ENCODE data around the gene PIAS4.

Gene PIAS4

DNA sequence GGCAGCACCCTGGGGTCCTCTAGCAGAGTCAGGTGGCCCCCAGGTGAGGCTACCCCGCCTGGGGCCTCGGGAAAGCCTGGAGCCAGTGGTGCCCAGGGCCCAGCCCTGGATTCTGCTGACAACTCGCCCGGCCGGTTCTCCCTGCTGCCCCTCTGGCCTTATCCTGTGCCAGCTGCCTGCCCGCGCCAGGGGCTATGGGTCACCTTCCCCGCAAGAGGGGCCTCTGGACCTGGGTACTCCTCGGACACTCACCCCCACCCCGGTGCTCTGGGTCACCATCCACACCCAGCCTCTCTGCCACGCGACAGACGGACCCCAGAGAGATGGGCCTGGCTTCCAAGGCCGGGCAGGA lies 35.2 kb downstream of the PIAS4 start:
- DNase-seq (ENCODE audit: low spot score): no peak

DNA sequence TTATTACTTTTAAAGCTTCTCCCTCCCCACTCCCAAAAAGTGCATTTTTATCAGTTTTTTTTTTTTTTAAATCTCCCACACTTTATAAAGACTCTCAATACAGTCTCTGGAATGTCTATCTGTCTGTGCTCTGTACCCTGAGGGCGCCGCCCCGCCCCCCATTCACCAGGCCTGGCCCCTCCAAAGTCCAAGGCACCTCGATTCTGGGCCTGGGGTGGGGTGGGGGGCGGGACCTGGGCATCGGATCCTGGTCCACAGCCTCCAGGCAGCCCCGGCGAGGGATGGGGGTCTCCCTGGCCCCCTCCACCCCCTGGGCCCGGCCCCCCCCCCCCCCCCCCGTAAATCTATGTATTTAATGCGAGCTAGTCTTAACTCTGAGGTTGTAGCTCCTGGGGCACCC lies 35.9 kb downstream of the PIAS4 start:
- DNase-seq (ENCODE audit: low spot score): no peak

DNA sequence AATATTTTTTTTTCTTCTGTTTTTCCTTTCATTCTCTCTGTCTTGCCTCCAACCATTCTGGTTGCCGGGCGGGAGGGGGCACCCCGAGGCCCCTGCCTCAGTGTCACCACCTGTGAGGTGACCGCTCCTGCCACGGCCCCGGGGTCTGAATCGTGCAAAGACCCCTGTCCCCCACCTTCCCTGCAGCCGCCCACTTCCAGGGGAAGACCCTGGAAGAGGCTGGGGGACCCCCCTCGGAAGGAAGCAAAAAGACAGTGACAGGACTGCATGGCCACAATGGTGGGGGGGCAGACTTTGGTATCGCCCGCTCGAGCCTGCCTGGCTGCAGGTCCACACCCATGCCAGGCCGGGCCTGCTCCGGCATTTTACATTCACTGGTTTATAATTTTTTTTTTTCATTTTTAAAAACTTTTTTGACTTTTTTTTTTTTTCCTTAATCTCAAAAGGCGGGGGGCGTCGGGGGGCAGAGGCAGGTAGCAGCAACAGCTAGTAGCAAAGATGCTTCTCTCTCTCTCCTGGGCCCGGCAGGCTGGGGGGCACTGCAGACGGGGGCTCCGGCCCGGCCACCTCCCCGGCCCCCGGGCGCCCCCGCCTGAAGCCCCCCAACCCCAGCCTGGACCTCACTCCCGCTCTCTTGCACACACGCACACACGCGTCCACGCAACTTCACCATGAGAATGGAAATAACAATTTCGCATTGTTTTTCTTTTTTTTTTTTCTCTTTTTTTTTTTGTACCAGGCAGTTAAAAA lies 36.6 kb downstream of the PIAS4 start:
- DNase-seq (ENCODE audit: low spot score): no peak

DNA sequence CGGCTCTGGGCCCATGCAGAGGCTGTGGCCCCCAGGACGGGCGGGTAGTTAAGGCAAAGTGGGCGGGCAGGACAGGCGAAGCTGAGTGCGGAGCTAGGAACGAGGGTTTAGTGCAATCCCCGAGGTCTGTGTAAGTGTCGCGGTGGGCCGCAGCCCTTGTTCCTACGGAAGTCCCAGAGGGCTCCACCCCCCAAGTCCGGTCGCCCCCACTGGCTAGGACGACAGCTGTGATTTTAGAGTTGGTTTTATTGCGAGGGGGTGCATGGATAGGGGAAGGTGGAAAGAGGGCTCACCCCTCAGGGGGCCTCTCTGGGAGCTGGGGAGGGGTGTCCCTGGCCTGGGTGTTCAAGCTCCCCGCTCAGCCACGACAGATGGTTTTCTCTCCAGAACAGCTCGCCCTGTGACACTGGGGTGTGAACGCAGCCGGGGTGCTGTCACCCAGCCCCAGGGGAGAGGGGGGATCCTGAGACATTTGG lies 37.5 kb downstream of the PIAS4 start:
- no peak for DNase-seq (ENCODE audit: low spot score)

DNA sequence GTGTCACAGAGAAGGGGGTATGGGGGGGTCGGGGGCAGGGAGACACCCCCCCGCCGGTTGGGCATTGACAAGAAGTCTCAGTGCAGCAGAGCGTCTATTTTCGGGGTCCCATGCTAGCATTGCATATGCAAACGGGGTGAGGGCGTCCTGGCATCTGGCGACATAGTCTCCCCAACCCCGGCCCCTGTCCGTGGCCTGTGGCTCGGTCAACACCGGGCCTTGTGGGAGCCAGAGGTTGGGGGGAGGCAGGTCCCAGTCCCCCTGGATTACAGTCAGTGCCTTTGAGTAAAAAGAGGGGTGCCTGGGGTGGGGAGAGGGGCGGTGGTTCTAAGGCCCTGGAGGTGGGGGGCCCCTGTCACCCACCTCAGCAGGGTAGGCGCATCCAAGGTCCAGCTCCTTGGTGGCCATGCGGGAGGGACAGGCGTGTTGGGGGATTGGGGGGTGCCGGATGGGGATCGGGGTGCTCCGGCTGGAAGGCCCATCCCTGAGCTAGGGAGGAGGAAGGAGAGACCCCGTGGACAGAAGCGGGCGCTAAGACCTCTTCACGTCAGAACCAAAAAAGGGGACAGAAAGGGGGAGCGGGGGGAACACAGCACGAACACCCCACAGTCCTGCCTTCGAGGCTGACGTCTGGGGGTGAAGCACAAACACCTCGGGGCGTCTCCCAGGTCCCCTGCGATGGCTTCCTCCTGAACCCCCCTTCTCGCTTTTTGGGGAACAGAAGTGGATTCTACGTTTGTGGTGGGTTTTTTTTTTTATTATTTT lies 38.2 kb downstream of the PIAS4 start:
- no peak for DNase-seq (ENCODE audit: low spot score)

DNA sequence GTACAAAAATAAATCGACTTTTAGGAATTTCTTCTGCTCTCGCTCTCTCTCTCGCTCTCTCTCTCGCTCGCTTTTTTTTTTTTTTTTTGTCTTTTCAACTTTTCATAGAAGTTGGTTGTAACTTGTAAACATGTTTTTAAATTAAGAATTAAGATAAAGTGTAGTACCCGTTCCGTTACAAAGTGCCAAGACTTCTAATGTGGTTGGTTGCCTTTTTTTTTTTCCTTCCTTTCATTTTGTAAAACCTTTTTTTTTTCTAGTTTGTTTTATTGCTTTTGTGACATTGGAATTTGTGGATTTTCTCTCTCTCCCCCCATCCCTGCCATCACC lies 38.8 kb downstream of the PIAS4 start:
- no peak for DNase-seq (ENCODE audit: low spot score)

DNA sequence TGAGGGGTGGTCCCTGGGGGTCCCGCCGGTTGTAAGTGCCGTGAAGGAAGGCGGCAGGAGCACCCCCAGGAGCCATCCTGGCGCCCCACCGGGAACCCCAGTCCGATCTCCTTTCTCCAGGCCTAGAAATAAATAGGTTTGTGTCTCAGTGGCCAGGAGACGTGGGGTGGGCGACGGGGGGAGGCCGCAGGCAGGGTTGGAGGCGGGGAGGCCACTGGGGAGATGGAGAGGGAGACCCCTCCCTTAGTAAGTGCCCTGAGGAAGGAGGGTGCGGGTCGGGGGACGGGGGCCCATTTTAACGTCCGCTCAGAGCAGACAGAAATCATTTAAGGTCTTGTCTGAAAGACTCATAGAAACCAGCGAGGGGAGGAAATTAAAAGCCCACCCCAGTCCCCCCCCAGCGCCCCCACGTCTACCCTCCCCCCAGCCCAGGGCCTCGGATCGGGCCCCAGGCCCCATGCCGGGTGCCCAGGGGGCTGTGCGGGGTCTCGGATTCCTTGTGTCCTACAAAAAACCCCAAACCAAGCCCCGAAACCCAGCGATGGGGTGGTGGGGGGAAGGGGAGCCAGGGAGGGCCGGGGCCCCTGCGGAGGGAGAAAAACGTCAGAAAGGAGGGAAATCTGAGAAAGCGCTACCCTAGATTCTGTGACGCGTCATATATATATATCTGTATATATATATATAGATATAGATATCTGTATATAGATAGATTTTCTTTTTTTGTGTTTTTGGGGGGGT lies 39.6 kb downstream of the PIAS4 start:
- no peak for DNase-seq (ENCODE audit: low spot score)

DNA sequence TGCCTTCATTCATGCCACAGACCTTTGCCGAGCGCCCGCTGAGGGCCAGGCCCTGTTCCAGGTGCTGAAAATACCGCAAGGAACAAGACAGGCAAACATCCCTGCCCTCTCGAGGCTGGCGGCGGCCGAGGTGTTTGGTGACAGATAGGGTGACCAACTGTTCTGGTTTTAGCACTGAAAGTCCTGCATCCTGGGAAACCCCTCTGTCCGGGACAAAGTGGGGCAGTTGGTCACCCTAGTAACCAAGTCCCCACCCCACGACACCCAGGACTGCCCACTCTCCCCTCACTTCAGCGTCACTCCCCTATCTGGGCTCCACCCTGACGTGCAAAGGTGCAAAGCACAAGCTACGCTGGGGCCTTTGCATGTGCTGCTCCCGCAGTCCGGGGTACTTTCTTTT lies 41.9 kb downstream of the PIAS4 start:
- no peak for DNase-seq (ENCODE audit: low spot score)

DNA sequence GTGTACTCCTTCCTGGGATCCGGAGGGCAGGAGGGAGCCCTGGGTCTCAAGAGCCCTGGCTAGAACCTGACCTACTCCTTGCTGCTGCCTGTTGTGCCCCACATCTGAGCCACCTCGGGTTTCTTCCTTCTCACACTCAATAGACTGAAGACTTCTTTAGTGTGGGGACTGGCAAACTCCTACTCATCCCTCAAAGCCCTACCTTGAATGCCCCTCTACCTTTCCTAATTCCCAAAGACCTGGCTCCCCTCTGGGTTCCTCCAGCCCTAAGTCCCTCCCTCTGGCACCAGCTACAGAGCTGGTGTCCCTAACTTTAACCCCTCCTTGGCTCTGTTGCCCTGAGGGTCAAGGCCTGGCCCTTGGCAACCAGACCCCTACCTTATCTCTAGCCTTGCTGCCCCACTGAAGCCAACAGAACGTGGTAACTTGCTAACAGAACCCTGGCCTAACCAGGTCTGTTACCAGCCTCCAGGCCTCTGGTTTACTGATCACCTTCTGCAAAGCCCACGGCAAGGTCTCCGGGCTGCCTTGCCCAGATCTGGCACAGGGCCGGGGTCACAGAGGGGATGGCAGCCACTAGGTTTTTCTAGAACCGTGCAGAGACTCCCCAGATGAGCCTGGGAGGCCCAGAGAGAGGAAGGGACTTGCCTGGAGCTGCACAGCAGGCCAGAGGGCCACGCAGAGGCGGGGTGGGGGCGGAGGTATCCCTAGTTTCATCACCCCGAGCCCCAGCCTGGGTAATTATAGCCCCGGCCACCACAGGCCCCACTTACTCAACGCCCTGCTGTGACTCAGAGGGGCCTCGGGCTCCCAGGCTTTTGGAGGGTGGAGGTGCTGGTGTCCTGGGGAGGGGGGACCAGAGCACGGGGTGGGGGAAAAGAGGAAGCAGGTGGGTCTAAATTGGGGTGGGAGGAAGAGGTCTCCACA lies 43.9 kb downstream of the PIAS4 start:
- peak; percentile 69 for DNase-seq (ENCODE audit: low spot score)

DNA sequence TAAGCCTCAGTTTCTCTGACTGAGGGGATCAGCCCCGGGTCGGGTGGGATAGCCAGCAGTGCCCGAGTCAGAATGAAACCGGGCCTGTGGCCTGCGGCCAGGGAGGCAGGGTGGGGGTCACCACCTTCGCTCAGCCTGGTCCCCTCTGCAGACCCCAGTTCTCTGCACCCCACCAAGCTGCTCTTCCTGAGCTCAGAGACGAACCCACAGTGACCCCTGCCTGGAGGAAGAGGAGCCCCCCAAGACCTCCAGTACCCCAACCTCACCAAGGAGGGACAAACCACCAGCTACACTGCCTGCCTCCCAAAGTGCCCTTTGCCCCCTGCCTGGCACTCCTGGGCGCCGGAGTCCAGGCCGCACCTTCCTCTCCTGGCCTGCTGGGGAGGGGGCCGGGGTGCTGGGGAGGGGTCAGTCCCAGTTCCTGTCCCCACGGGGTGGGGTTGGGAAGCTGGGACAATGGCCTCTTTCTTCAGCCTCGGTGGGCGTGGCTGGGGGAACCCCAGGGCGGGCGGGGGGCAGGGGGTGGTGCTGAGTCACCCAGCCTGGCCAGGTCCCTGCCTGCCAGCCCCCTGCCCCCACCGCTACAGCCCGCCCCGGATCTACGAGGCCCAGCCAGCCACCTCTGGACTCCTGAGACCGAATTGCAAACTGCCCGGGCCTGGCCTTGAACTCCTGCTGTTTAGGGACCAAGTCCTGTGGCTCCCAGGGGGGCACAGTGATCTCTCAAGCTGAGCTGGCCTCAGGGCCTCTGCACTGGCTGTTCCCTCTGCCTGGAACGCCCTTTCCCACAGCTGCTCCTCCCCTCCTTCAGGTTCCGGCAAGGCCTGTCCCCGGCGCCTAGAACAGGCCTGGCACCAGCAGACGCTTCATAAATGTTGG lies 44.8 kb downstream of the PIAS4 start:
- peak; percentile 86 for DNase-seq (ENCODE audit: low spot score)

DNA sequence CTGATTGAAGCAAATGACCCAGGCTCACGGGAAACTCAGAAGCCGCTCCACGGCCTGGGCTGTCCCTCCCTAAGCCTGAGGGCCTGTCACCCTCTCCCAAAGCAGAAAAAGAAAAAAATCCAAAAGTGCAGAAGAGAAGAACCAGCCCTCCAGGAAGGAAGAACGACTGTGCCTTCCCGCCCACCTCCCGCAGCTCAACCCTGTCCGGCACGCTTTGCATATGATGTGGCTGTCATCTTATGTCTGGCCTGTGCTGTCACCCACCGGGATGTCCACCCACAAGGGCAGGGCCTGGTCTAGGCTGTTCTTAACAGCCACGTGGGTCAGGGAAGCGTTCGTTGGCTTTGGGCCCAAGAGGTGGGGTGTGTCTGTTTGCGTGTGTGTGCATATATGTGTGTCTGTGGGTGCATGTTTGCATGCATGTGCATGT lies 45.5 kb downstream of the PIAS4 start:
- DNase-seq (ENCODE audit: low spot score): peak; percentile 72

DNA sequence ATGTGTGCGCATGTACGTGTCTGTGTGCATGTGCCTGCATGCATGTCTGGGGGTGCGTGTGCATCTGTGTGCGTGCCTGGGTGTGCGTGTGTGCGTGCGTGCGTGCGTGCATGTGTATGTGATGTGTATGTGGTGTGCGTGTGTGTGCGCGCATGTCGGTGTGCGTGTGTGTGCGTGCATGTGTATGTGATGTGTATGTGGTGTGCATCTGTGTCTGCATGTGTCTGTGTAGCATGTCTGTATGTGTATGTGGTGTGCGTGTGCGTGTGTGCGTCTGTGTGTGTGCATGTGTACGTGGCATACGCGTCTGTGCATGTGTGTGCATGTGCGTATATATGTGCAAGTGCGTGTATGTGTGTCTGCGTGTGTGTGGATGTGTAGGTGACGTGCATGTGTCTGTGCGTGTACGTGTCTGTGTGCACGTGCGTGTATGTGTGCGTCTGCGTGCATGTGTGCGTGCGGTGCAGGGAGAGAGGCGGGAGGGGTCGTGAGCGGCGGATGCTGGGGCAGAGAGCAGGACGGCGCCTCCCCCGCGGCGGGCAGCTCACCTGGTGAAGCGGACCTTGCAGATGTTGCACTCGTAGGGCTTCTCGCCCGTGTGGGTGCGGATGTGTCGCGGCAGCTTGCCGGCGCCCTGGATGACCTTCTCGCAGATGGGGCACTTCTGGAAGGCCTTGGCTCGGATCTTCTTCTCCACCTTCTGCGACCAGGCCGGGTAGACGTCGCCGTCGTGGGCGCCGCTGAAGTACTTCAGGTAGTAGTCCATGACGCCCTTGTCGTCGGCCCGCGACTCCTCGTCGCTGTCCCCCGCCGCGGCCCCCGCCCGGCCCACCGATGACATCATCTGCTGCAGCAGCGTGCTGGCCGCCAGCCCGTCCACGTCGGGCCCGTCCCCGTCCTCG lies 46.1 kb downstream of the PIAS4 start:
- no peak for DNase-seq (ENCODE audit: low spot score)

DNA sequence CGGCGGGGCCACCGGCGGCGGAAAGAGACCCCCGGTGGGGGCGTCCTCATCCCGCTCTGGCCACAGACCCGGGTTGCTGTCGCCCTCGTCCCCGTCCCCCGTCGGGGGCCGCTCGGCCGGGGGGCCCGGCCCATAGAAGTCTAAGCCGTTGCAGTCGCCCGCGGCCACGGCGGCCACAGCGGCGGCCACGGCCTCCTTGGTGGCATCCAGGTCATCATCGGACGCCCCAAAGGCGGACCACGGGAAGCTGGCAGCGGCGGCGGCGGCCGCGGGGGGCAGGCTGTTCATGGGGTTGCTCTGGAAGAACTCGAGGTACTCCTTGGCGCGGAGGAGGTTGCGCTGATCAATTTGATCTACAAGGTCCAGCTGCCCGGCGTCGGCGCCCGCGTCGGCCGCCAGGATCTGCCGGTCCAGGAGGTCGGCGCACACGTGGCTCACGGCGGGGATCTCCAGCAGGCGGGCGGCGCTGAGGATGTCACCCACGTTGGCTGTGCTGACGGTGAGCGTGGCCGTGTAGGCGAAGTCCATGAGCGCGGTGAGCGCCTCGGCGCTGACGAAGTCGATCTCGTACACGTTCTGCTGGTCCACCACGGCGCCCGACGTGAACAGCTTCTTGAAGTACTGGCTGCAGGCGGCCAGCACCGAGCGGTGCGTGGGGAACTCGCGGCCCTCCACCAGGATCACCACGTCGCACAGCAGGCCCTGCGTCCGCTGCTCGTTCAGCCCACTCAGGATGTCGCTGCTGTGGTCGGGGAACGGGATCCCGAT lies 47.1 kb downstream of the PIAS4 start:
- DNase-seq (ENCODE audit: low spot score): no peak

DNA sequence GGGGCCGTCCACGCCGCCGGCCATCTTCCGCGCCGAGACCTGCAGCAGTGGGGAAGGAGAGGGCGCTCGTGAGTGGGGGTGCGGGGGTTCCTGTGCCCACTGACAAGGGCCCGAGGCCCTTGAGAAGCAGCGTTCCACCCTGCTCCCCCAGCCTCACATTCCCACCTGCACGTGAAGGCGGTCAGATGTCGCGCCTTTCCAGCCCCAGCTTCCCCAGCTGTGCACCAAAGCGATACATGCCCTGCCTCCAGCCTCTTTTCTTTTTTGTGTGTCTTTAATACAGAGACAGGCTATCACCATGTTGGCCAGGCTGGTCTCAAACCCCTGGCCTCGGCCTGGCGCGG lies 47.6 kb downstream of the PIAS4 start:
- DNase-seq (ENCODE audit: low spot score): no peak

DNA sequence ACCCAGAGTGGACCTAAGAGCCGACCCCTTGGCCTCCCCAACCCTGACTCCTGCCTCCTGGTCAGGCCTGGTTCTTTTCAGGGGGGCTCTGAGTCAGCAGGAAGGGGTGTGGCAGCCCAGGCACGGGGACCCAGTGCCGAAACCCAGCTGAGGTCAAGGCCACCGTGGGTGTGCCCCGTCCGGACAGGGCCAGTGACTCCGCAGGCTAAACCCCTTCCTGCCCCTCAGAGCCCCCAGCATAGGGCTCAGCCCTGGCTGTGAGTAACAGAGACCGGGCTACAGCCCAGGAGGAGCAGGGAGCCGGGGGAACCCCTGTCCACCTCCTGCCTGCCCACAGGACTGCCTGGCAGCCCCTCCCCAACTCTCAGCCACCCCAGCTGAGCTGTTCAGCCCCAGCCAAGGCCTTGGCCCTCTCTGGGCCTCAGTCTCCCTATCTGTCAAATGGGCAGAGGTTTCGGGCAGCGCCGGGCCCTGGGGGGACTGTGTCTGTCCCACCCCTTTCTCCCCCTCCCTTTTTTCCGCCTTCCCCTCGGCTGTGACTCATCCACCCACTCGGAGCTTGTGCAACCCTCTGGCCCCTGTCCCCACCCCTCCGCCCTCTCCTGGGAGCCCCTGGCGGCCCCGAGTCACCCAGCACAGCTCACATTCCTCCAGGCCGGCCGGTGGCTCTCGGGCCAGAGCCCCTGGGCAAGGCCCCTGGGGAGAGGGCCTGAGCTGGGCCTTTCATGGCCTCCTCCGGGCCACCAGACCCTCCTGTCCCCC lies 50.6 kb downstream of the PIAS4 start:
- DNase-seq (ENCODE audit: low spot score): peak; percentile 87

DNA sequence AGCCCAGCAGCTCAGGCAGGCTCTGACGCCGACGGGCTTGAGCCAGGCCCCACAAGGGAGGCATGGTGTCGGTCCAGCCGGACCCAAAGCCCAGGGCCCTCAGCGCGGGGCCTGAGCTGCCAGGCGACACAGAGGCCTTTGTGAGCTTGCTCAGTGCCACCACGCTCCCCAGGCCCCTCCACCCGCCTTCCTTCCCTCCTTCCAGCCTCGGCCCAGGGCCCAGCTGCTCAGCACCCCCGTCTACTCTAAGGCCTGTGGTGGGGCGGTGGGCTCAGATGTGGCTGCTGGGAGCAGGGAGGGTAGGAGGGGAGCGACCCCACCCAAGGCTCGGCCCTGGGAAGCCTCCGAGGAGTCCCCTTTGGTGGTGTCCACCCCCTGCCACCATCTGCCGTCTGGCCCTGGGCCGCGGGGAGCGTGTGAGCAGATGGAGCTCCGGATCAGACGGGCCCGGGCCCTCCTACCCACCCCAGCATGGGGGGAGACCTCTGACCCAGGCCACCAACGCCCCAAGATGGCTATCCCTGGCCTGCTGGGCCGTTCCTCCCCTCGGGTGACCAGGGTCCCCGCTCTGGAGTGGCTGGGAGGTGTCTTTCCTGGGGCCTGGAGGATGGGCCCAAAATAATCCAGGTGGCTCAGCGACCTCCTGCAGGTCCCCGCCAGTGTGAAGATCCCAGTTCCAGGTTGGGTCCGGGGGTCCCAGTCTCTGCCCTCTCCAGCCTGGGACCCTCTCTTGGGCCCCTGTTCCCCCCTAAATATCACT lies 51.3 kb downstream of the PIAS4 start:
- no peak for DNase-seq (ENCODE audit: low spot score)

DNA sequence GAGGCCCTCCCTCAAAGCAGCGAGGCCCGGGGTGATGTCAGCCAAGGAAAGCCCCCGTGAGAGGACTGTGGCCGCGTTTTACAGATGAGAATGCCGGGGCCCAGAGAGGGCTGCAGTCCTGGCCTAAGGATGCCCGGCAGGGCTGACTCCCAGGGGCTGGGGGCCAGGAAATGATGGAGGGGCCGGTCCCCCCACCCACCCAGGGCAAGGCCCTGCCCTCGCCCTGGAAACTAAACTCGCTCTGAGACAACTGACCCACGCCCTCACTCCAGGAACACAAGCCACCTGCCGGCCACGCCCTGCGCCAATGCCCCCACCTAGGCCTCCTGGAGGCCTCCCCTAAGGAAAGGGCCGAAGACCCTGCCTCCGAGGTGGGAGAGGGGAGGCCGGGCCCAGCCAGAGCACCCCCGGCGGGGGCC lies 51.9 kb downstream of the PIAS4 start:
- no peak for DNase-seq (ENCODE audit: low spot score)
